ENCODE measurements around the gene SLC24A3. TPM values are rescaled to one million over a fixed set of nuclear protein-coding genes. Genes with fewer than 3 reads are reported as not detected.

The SLC24A3 gene
- total RNA-seq, 1 experiment from 2014 or later: not detected

- no peak overlapping the region for H3K4me3 ChIP-seq
- no peaks in the 10 kb centered on the region for H3K9me3 ChIP-seq (ENCODE audit: insufficient read depth, low read depth)
- no peaks in the 10 kb centered on the region for H3K79me2 ChIP-seq (ENCODE audit: low read depth)
- intact Hi-C loops (cut with micrococcal nuclease; ENCODE audit: unreplicated experiment): no loop called here
- TF ChIP-seq EZH2 (IDR thresholded peaks at IDR 0.05; ENCODE audit: low read depth) (no peak), CTCF (conservative IDR thresholded peaks at IDR 0.05) (no peak)
- peaks cover 50% of the 10 kb centered on the region for H3K27me3 ChIP-seq (ENCODE audit: insufficient read depth, low read depth)
- H4K20me1 ChIP-seq (ENCODE audit: insufficient read depth): no peaks in the 10 kb centered on the region
- no peaks in the 10 kb centered on the region; the same call in 1 of the 2 replicates for H3K9me2 ChIP-seq (ENCODE audit: insufficient read depth)
- H3K4me2 ChIP-seq: no peak overlapping the region
- H3K4me1 ChIP-seq (replicated peaks; ENCODE audit: insufficient read depth): no peaks in the 10 kb centered on the region
- CTCF ChIA-PET: no interaction called here
- no peak for DNase-seq
- H3K36me3 ChIP-seq (ENCODE audit: low read depth): no peaks in the 10 kb centered on the region
- H3K27ac ChIP-seq: no peak overlapping the region
- BruUV-seq (replicated peaks): no TSS peak
- POLR2A ChIA-PET (ENCODE audit: unreplicated experiment): no interaction called here
- no peaks in the 10 kb centered on the region for H3F3A ChIP-seq (ENCODE audit: insufficient read depth, low read depth)
- no peak overlapping the region for H2AFZ ChIP-seq
Measured at GRCh38 chr20:19453862-19454261, 241.4 kb downstream of the SLC24A3 start.

- TF ChIP-seq CTCF (conservative IDR thresholded peaks at IDR 0.05) (no peak), EZH2 (IDR thresholded peaks at IDR 0.05; ENCODE audit: low read depth) (no peak)
Measured at GRCh38 chr20:19456595-19457395, 244.4 kb downstream of the SLC24A3 start.

GRCh38 chr20:19457611-19458010 is 245.2 kb downstream of the SLC24A3 start:
- H3K9me2 ChIP-seq (ENCODE audit: insufficient read depth): no peaks in the 10 kb centered on the region; the same call in 1 of the 2 replicates
- DNase-seq: no peak
- no peak overlapping the region for H3K4me2 ChIP-seq
- intact Hi-C loops (cut with micrococcal nuclease; ENCODE audit: unreplicated experiment): no loop called here
- H3K4me1 ChIP-seq (replicated peaks; ENCODE audit: insufficient read depth): no peaks in the 10 kb centered on the region
- H3K4me3 ChIP-seq: no peak overlapping the region
- no peaks in the 10 kb centered on the region for H4K20me1 ChIP-seq (ENCODE audit: insufficient read depth)
- H3K79me2 ChIP-seq (ENCODE audit: low read depth): no peaks in the 10 kb centered on the region
- TF ChIP-seq CTCF (conservative IDR thresholded peaks at IDR 0.05) (no peak), EZH2 (IDR thresholded peaks at IDR 0.05; ENCODE audit: low read depth) (no peak)
- BruUV-seq (replicated peaks): no TSS peak
- H3K9me3 ChIP-seq (ENCODE audit: insufficient read depth, low read depth): no peaks in the 10 kb centered on the region
- CTCF ChIA-PET: no interaction called here
- no peak overlapping the region for H3K27ac ChIP-seq
- H3F3A ChIP-seq (ENCODE audit: insufficient read depth, low read depth): no peaks in the 10 kb centered on the region
- H3K36me3 ChIP-seq (ENCODE audit: low read depth): no peaks in the 10 kb centered on the region
- POLR2A ChIA-PET (ENCODE audit: unreplicated experiment): no interaction called here
- H2AFZ ChIP-seq: no peak overlapping the region
- peaks cover 64% of the 10 kb centered on the region for H3K27me3 ChIP-seq (ENCODE audit: insufficient read depth, low read depth)

More at GRCh38 chr20:19456595-19457395, 244.4 kb downstream of the SLC24A3 start:
- BruUV-seq (replicated peaks): no TSS peak
- Histone ChIP-seq H3K27ac (no peak overlapping the region), H3K27me3 (ENCODE audit: insufficient read depth, low read depth) (peaks cover 59% of the 10 kb centered on the region), H3K9me2 (ENCODE audit: insufficient read depth) (no peaks in the 10 kb centered on the region; the same call in 1 of the 2 replicates), H4K20me1 (ENCODE audit: insufficient read depth) (no peaks in the 10 kb centered on the region), H3F3A (ENCODE audit: insufficient read depth, low read depth) (no peaks in the 10 kb centered on the region), H3K9me3 (ENCODE audit: insufficient read depth, low read depth) (no peaks in the 10 kb centered on the region), H2AFZ (no peak overlapping the region), H3K4me1 (replicated peaks; ENCODE audit: insufficient read depth) (no peaks in the 10 kb centered on the region), H3K4me2 (no peak overlapping the region), H3K36me3 (ENCODE audit: low read depth) (no peaks in the 10 kb centered on the region), H3K79me2 (ENCODE audit: low read depth) (no peaks in the 10 kb centered on the region), H3K4me3 (no peak overlapping the region)
- POLR2A ChIA-PET (ENCODE audit: unreplicated experiment): no interaction called here
- CTCF ChIA-PET: no interaction called here
- DNase-seq: no peak
- intact Hi-C loops (cut with micrococcal nuclease; ENCODE audit: unreplicated experiment): no loop called here

Measured in PC-9 (cell line).